Activated naive CD4-positive, alpha-beta T cell (primary cell): Measurements from ENCODE around the gene HTD2.

ENCODE experiments used
- DNase-seq, 4 experiments: peaks; one replicate each; lab custom pipeline; 2025; lab: John Stamatoyannopoulos, UW

The HTD2 gene

GRCh38 chr3:58292866-58293265 lies 13.5 kb upstream of the HTD2 start:
- DNase-seq = no peak

GRCh38 chr3:58293516-58293915 lies 12.8 kb upstream of the HTD2 start:
- no peak for DNase-seq

- no peak for DNase-seq
Measured at GRCh38 chr3:58296269-58296668, 10.1 kb upstream of the HTD2 start.

- DNase-seq = no peak
Measured at GRCh38 chr3:58296843-58297242, 9.5 kb upstream of the HTD2 start.

- no peak for DNase-seq
Measured at GRCh38 chr3:58298190-58298589, 8.1 kb upstream of the HTD2 start.

- DNase-seq = no peak
Measured at GRCh38 chr3:58299075-58299474, 7.2 kb upstream of the HTD2 start.

- no peak for DNase-seq
Measured at GRCh38 chr3:58299839-58300516, 6.3 kb upstream of the HTD2 start.

- DNase-seq = no peak
Measured at GRCh38 chr3:58307639-58308215, 1.4 kb downstream of the HTD2 start.

- DNase-seq = no peak
Measured at GRCh38 chr3:58308728-58309127, 2.4 kb downstream of the HTD2 start.

- no peak for DNase-seq
Measured at GRCh38 chr3:58317811-58318210, 11.5 kb downstream of the HTD2 start.

GRCh38 chr3:58321791-58322190 lies 15.5 kb downstream of the HTD2 start:
- DNase-seq = no peak

GRCh38 chr3:58322793-58323192 lies 16.5 kb downstream of the HTD2 start:
- no peak for DNase-seq

- no peak for DNase-seq
Measured at GRCh38 chr3:58323529-58324390, 17.4 kb downstream of the HTD2 start.

GRCh38 chr3:58324391-58325390 lies 18.4 kb downstream of the HTD2 start:
- no peak for DNase-seq

GRCh38 chr3:58325525-58325992 lies 19.2 kb downstream of the HTD2 start:
- DNase-seq = no peak

- no peak for DNase-seq
Measured at GRCh38 chr3:58326267-58326900, 20.1 kb downstream of the HTD2 start.

GRCh38 chr3:58329150-58329921 lies 23.0 kb downstream of the HTD2 start:
- no peak for DNase-seq

- no peak for DNase-seq
Measured at GRCh38 chr3:58329922-58330413, 23.6 kb downstream of the HTD2 start.

GRCh38 chr3:58331593-58332152 lies 25.4 kb downstream of the HTD2 start:
- DNase-seq = no peak
